HK-2 (cell line): ENCODE data around the gene TRAP1.

Experiments
- DNase-seq: peaks from one replicate; pipeline ENCODE4 v3.0.0-alpha.2; 2018; ENCODE audit not compliant: unreplicated experiment

The TRAP1 gene

GRCh38 chr16:3717235-3718018 is at the start of gene TRAP1:
TRAP1 (minus strand) TSS chr16:3717524; CDS start chr16:3717508, 16 bp downstream.
- DNase-seq, result peak; percentile 83

- DNase-seq, result no peak
Measured at GRCh38 chr16:3766177-3766576, 48.9 kb upstream of the TRAP1 start.

- DNase-seq, result no peak
Measured at GRCh38 chr16:3764409-3764808, 47.1 kb upstream of the TRAP1 start.

- no peak for DNase-seq
Measured at GRCh38 chr16:3762107-3762750, 44.9 kb upstream of the TRAP1 start.

GRCh38 chr16:3761375-3762106 is 44.2 kb upstream of the TRAP1 start:
- DNase-seq, result no peak

GRCh38 chr16:3760518-3760917 is 43.2 kb upstream of the TRAP1 start:
- no peak for DNase-seq

- DNase-seq, result no peak
Measured at GRCh38 chr16:3759736-3760135, 42.4 kb upstream of the TRAP1 start.

- DNase-seq, result no peak
Measured at GRCh38 chr16:3756113-3756512, 38.8 kb upstream of the TRAP1 start.

GRCh38 chr16:3755249-3755648 is 37.9 kb upstream of the TRAP1 start:
- no peak for DNase-seq

- no peak for DNase-seq
Measured at GRCh38 chr16:3754772-3755171, 37.4 kb upstream of the TRAP1 start.

- no peak for DNase-seq
Measured at GRCh38 chr16:3754081-3754703, 36.9 kb upstream of the TRAP1 start.

GRCh38 chr16:3752984-3753383 is 35.7 kb upstream of the TRAP1 start:
- DNase-seq, result no peak

GRCh38 chr16:3751878-3752277 is 34.6 kb upstream of the TRAP1 start:
- no peak for DNase-seq

GRCh38 chr16:3748307-3748706 is 31.0 kb upstream of the TRAP1 start:
- no peak for DNase-seq

GRCh38 chr16:3745751-3746355 is 28.5 kb upstream of the TRAP1 start:
- no peak for DNase-seq

GRCh38 chr16:3744018-3744417 is 26.7 kb upstream of the TRAP1 start:
- no peak for DNase-seq

- no peak for DNase-seq
Measured at GRCh38 chr16:3740934-3741333, 23.6 kb upstream of the TRAP1 start.

GRCh38 chr16:3740186-3740585 is 22.9 kb upstream of the TRAP1 start:
- DNase-seq, result no peak

GRCh38 chr16:3739636-3740035 is 22.3 kb upstream of the TRAP1 start:
- DNase-seq, result no peak

GRCh38 chr16:3738541-3738940 is 21.2 kb upstream of the TRAP1 start:
- no peak for DNase-seq

- no peak for DNase-seq
Measured at GRCh38 chr16:3738128-3738527, 20.8 kb upstream of the TRAP1 start.

GRCh38 chr16:3737181-3737580 is 19.9 kb upstream of the TRAP1 start:
- DNase-seq, result no peak
